Lung microvascular endothelial cell (primary cell): ENCODE measurements around the gene CHAF1A. TPM values are rescaled to one million over a fixed set of nuclear protein-coding genes. Genes with fewer than 3 reads are reported as not detected.

Experiments
- DNase-seq, 2 donors: peaks; one replicate each; pipeline versions ENCODE4 v3.0.0 to v3.0.0-alpha.2; 2010; ENCODE audit warnings: low read depth in 2 of 2
- total RNA-seq: library from RNA; depleted of rRNA; stranded (reverse); fragments of >200 nt; gene quantifications from 2 replicates; pipeline ENCODE4 v1.2.1, GENCODE V29; 2014

Gene CHAF1A
- total RNA-seq, 1 donor from 2014 or later = 3.6 TPM

DNA sequence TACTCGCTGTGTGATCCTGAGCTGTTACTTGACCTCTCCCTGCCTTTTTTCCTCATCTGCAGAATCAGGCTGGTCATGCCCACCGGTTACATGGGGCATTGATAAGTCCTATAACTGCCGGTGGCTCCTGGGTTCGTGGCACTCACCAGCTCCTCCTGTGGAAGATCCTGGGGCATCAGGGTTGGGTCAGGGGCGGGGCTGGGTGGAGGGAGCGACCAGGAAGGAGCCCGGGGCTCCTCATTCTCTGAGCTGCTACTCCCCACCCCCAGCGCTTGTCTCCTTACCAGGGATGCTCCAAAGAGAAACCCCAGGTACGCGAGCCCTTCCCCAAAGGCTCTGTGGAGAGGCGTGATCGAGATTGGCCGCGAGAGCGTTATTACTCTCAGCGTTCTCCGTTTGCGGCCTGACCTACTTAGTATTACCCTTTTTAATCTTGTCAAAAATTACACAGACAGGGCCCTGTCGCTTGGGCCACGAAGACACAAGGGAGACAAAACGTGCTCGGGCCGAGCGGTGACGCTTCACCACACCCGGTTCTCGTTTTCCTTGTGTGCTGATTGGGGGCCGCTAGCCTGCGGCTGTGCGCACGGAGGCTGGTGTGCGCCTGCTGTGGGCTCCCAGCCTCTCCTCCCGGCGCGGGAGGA, 80.4 kb downstream of the CHAF1A start:
- DNase-seq = no peak

- no peak for DNase-seq
Observed at GRCh38 chr19:4483385-4483784, 80.9 kb downstream of the CHAF1A start.

- DNase-seq = no peak
Observed at GRCh38 chr19:4487572-4487971, 85.1 kb downstream of the CHAF1A start.

- DNase-seq = no peak
Observed at GRCh38 chr19:4488496-4488895, 86.1 kb downstream of the CHAF1A start.

- no peak for DNase-seq
Observed at GRCh38 chr19:4491446-4491845, 89.0 kb downstream of the CHAF1A start.

DNA sequence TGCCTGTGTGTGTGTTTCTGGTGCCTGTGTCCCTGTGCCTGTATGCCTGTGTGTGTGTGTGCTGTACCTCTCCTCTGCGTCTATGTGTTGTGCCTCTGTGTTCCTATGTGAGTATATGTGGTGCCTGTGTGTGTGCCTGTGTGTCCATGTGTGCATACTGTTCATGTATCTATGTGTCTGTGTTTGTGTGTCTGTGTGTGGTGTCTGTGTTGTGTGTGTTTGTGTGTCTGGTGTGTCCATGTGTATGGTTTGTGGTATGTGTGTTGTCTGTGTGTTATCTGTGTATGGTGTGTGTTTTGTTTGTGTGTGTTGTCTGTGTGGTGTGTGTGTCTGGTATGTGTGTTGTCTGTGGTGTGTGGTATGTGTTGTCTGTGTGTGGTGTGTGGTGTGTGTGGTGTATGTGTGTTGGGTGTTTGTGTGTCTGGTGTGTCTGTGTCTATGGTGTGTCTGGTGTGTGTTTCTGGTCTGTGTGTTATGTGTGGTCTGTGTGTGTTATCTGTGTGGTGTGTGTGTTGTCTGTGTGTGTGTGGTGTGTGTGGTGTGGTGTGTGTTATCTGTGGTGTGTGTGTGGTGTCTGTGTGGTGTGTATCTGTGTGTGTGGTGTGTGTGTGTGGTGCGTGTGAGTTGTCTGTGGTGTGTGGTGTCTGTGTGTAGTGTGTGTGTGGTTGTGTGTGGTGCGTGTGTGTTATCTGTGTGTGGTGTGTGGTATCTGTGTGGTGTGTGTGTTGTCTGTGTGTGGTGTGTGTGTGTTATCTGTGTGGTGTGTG, 90.1 kb downstream of the CHAF1A start:
- no peak for DNase-seq

Other genes with a start within 250 kb of the CHAF1A start
- not detected in 2 replicates for gene CREB3L3, start 249.0 kb upstream of the CHAF1A start, total RNA-seq
- 6.5 and 7.7 TPM in 2 replicates for gene SIRT6, start 220.1 kb upstream of the CHAF1A start, total RNA-seq
- 0.22 and 0.40 TPM in 2 replicates for gene ANKRD24, start 220.0 kb upstream of the CHAF1A start, total RNA-seq
- gene EBI3, start 173.1 kb upstream of the CHAF1A start, total RNA-seq = 0.44 and 0.60 TPM in 2 replicates
- gene YJU2, start 155.6 kb upstream of the CHAF1A start, total RNA-seq = 12.4 and 17.9 TPM in 2 replicates
- gene SHD, start 123.4 kb upstream of the CHAF1A start, total RNA-seq = not detected in 2 replicates
- not detected in 2 replicates for gene TMIGD2, start 100.3 kb upstream of the CHAF1A start, total RNA-seq
- 2.2 and 10.2 TPM in 2 replicates for gene FSD1, start 98.0 kb upstream of the CHAF1A start, total RNA-seq
- gene STAP2, start 63.8 kb upstream of the CHAF1A start, total RNA-seq = 28.8 and 36.1 TPM in 2 replicates
- 5.2 and 7.7 TPM in 2 replicates for gene MPND, start 59.1 kb upstream of the CHAF1A start, total RNA-seq
- 41.9 and 44.9 TPM in 2 replicates for gene SH3GL1, start 2.1 kb upstream of the CHAF1A start, total RNA-seq
- 81.9 and 99.8 TPM in 2 replicates for gene UBXN6, start 55.2 kb downstream of the CHAF1A start, total RNA-seq
- gene HDGFL2, start 69.7 kb downstream of the CHAF1A start, total RNA-seq = 38.5 and 39.0 TPM in 2 replicates
- gene PLIN4, start 115.8 kb downstream of the CHAF1A start, total RNA-seq = 0.65 and 2.0 TPM in 2 replicates
- gene PLIN5, start 132.6 kb downstream of the CHAF1A start, total RNA-seq = 4.6 and 23.2 TPM in 2 replicates
- gene LRG1, start 137.4 kb downstream of the CHAF1A start, total RNA-seq = 0.87 and 1.6 TPM in 2 replicates
- gene SEMA6B, start 157.0 kb downstream of the CHAF1A start, total RNA-seq = 18.1 and 50.6 TPM in 2 replicates
- gene TNFAIP8L1, start 236.9 kb downstream of the CHAF1A start, total RNA-seq = 53.2 and 69.4 TPM in 2 replicates